ENCODE data around the gene COL1A1.

COL1A1 gene

GRCh38 chr17:50141026-50141744 lies 60.2 kb downstream of the COL1A1 start:
- no peak for DNase-seq (ENCODE audit: low read depth)

- DNase-seq (ENCODE audit: low read depth), result peak; percentile 67
These were observed 61.2 kb downstream of the COL1A1 start for GRCh38 chr17:50139950-50140885.

- no peak for DNase-seq (ENCODE audit: low read depth)
These were observed 62.1 kb downstream of the COL1A1 start for GRCh38 chr17:50139185-50139783.

- no peak for DNase-seq (ENCODE audit: low read depth)
These were observed 64.4 kb downstream of the COL1A1 start for GRCh38 chr17:50137042-50137441.

- DNase-seq (ENCODE audit: low read depth), result no peak
These were observed 65.2 kb downstream of the COL1A1 start for GRCh38 chr17:50136096-50136687.

GRCh38 chr17:50135316-50136095 lies 65.9 kb downstream of the COL1A1 start:
- no peak for DNase-seq (ENCODE audit: low read depth)

- DNase-seq (ENCODE audit: low read depth), result no peak
These were observed 67.0 kb downstream of the COL1A1 start for GRCh38 chr17:50134206-50135110.

- DNase-seq (ENCODE audit: low read depth), result no peak
These were observed 67.7 kb downstream of the COL1A1 start for GRCh38 chr17:50133769-50134099.
